ENCODE measurements around the gene C1orf216.
"Not testable (repeated sequence)": the region's sequence is repeated elsewhere in the genome, so short reads cannot be mapped to it uniquely, and the experiment has no call there.

C1orf216 gene

DNA sequence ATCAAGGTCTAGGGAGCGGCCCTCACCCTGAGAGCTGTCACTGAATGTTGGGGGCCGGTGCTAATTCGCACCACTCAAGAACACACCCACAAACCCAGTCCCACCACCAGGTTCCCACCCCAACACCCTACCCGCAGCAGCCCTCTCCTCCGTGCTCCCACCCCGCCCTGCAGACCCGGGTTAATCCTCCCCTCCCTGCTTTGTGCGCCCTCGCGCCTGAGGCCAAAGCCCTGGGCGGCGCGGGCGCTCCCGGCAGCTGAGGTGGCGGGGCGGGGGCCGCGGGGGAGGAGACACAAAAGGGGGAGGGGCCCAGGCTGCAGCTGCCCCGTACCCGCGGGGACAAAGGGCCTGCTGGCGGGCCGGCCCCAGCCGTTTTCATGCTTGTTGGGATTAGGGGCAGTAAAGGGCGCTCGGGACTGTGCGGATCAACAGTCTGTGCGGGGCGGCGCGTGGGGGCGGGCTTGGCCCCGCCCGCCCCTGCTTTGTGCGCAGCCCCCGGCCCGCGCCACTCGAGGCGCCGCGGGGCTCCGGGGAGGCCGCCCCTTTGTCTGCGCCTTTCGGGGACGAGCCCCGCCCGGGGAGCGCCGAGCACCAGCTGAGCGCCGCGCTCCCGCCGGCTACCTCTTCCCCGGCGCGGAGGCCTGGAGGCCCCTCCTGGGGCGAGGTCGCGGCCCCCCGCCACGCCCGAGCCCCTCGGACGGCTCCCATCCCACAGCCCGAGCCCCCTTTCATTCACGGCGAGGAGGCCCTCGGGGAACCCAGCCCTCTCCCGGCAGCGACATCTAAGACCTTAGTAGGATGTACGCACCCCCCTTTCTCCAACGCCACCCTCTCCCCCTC lies 10.9 kb downstream of the C1orf216 start:
- no peak for DNase-seq (ENCODE audit: low read depth in 2 of 3, low spot score in 2 of 3)

DNA sequence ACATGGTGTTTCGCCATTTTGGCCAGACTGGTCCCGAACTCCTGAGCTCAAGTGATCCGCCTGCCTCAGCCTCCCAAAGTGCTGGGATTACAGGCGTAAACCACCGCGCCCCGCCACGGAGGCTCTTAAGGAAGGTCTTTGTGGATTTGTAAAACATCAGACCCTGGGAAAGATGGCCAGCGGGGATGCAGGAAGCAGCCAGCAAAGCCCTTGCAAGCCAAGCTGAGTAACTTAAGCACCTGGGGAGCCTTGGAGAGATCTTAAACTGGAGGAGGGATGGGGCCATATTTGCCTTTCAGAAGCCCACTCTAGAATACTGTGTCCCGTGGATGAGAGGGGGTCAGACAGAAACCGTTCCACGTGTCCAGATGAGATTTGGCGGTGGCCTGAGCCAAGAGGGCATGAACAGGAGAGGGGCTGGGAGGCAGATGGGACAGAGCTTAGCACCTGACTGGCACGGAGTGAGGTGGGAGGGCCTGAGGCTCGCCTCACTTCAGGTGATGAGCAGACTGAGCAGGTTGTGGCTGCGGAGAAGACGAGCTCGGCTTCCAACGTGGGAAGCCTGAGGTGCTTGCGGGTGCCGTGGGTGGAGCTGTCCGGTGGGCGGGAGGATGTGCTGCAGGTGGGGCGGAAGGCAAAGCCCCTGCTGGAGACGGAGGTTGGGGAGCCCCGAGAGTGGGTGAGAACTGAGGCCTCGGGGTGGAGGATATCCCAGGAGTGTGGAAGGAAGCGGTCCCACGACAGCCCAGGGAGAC lies 11.7 kb downstream of the C1orf216 start:
- DNase-seq (ENCODE audit: low read depth in 2 of 3, low spot score in 2 of 3): no peak

DNA sequence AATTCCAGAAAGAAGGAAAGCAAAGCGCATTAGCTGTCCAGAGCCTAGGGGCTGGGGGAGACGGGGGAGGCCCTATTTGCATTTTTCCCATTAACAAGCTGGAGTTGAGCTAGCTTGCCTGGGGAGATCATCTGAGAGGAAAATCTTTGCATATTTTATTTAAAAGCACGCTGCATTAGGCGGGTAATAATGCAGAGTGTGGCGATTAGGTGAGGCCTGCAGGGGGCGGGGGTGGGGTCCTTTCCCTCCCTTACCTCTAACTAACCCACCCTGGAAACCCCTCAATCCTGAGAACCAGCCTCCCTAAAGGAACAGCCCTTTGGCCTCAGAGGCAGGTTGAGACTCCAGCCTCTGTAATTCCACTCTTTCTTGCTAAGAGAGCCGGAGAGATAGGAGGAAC lies 16.2 kb downstream of the C1orf216 start:
- DNase-seq (ENCODE audit: low read depth in 2 of 3, low spot score in 2 of 3): no peak

DNA sequence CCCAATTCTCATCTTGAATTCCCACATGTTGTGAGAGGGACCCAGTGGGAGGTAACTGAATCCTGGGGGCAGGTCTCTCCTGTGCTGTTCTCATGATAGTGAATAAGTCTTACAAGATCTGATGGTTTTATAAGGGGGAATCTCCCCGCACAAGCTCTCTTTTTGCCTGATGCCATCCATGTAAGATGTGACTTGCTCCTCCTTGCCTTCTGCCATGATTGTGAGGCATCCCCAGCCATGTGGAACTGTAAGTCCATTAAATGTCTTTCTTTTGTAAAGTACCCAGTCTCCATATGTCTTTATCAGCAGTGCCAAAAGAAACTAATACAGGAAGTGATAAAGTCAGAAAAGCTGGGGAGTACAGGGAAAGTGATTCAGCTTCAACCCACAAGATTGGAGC lies 19.5 kb downstream of the C1orf216 start:
- not testable (repeated sequence) for DNase-seq (ENCODE audit: low read depth in 2 of 3, low spot score in 2 of 3)

DNA sequence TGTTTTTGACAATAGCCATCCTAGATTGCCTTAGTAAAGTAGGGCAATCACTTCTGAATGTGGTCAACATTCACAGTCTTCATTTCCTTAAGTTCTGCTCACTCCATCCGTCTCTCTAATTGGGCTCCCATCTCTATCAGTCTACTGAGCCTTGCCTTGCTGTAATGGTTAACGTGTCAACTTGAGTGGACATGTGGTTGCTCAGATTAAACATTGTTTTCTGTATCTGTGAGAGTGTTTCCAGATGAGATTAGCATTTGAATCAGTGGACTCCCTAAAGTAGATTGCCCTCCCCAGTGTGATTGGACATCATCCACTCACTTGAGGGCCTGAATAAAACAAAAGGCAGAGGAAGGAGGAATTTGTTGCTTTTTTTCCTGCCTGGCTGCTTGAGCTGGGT lies 26.4 kb downstream of the C1orf216 start:
- no peak for DNase-seq (ENCODE audit: low read depth in 2 of 3, low spot score in 2 of 3)

DNA sequence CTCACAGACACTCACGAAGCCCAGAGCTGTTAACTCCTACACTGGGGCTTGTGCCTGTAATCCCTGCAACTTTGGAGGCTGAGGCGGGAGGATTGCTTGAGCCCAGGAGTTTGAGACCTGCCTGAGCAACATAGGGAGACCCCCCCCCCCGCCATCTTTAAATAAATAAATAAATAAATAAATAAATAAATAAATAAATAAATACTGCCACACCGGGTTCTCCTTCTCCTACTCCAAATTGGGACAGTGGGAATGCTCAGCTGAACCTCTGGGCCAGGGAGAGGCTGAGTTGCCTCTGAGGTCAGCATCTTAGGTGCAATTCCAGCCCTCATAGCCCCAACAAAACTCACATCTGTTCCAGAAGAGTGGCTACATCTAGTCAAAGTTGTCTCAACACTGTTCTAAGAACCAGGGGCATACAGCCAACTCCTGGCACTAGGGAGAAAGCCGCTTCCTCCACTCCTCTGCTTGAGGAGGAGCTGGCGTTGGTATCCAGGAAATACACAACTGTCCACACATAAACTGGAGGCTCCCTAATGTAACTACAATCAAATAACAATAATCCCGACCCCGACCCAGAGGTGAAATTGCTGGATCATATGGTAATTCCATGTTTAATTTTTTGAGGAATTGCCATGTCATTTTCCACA lies 27.0 kb downstream of the C1orf216 start:
- DNase-seq (ENCODE audit: low read depth in 2 of 3, low spot score in 2 of 3): no peak

DNA sequence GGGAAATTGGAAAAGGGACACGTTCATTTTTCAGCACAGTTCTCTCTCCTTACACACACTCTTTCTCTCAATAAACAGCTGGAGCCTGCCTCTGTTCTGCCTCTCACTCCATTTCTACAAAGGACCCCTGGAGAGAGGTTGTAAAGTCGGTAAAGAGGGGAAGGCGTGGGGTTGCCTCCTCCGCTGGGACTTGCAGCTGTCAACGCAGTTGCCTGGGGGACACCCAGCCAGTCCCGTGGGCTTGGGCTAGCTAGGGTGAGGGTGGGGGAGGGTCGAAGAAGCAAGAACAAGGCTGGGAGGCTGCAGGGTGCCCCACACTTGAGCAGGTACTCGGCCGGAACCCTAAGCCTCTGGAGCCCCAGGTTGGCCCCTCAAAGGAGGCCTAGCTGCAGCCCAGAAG lies 27.6 kb downstream of the C1orf216 start:
- no peak for DNase-seq (ENCODE audit: low read depth in 2 of 3, low spot score in 2 of 3)

DNA sequence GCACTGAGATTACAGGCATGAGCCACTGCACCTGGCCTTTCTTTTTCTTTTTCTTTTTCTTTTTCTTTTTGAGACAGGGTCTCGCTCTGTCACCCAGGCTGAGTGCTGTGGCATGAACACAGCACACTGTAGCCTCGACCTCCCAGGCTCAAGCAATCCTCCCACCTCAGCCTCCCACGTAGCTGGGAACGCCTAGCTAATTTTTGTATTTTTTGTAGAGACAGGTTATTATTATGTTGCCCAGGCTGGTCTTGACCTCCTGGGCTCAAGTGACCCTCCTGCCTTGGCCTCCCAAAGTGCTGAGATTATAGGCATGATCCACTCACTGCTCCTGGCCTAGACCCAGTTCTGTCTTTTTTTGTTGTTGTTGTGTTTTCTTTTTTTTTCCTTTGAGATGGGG lies 28.6 kb downstream of the C1orf216 start:
- DNase-seq (ENCODE audit: low read depth in 2 of 3, low spot score in 2 of 3): not testable (repeated sequence)

DNA sequence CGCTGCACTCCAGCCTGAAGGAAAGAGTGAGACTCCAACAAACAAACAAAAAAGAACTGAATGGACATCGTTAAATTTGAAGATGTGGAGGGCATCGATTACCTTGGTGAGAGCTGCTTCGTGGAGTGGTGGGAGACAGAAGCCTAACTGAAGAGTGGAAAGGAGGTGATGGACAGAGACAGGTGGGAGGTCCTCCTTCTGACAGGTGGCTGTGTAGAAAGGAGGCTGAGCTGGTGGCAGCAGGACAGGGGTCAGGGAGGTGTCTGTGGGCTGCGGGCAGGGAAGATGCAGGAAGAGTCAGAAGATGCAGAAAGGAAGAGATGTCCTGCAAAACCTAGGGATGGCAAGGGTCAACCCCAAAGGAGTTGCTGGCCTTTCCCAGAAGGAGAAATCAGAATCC lies 30.5 kb downstream of the C1orf216 start:
- DNase-seq (ENCODE audit: low read depth in 2 of 3, low spot score in 2 of 3): no peak

DNA sequence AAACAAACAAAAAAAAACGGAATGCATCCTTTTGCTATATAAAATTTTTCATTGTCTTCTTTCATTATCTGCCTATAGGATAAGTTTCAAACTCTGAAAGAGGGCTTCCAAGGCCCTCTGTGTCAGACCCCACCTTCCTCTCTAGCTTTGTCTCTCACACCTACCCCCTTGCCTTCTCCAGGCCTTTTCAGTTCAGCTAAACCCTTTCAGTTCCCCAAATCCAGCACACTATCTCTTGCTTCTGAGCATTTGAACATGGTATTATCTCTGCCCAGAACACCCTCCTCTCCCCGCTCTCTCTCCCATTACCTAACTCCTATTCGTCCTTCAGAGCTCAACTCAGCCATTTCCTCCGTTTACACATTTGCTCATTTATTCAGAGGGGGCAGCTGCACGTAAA lies 35.7 kb downstream of the C1orf216 start:
- no peak for DNase-seq (ENCODE audit: low read depth in 2 of 3, low spot score in 2 of 3)

DNA sequence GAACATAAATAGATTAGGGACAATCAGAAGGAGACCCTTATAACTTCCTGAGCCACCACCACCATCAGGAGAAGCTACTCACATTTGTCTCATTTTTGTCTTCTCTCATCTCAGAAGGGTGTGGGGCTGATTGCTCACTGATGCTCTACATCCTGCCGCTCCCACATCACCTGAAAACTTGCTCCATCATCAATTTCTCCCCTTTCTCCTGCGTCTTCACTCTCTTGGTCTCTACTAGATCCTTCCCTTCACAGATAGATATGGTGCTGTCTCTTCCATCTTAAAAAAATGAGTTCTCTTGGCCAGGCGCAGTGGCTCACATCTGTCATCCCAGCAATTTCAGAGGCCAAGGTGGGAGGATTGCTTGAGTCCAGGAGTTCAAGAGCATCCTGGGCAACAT lies 38.4 kb downstream of the C1orf216 start:
- no peak for DNase-seq (ENCODE audit: low read depth in 2 of 3, low spot score in 2 of 3)

DNA sequence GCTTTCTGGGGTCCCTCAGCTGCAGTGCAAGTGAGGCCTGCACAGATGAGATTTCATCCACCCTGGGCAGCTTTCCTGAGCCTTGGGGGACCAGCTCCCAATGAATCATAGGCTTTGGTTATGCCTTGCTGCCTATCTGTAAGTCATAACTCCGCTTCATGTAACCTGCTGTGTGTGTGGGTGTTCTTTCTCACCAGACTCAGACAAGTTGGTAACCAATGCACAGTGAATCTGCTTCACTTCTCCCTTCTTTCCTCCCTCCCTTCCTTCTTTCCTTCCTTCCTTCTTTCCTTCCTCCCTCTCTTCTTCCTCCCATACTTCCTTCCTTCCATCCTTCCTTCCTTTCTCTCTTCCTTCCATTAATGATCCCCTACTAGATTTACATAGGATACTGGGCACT lies 42.9 kb downstream of the C1orf216 start:
- no peak for DNase-seq (ENCODE audit: low read depth in 2 of 3, low spot score in 2 of 3)

DNA sequence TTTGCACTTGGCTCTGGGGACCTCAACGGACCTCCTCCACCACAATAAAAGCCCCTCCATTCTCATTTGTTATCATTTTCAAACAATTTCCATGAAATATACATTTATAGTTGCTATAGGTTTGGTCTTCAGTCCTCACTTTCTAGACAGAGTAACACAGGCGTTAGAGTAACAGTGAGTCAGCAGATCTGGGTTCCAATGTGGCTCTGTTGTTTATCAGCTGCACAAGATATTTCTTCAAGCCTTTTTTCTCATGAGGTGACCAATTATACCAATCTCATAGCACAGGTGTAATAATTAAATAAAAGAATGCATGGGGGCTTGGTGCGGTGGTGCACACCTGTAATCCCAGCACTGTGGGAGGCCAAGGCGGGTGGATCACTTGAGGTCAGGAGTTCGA lies 44.6 kb downstream of the C1orf216 start:
- no peak for DNase-seq (ENCODE audit: low read depth in 2 of 3, low spot score in 2 of 3)

DNA sequence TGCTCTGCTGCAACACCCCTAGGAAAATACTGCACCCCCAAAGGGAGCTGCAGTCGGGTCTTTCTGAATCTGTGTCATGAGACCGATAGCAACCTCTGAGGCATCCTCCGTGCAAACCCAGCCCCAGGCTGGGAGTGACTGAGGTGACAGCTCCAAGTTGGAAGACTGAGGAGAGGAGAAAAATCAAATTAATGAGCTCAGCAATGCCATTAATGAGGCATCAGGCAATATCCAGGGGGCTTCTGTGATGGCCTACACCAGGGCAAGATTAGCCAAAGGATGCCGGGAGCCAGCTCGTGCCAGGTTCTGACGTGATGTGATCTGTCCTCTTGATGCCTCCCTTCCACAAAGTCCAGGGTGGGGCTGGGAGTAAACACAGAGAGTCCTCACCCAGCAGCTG lies 46.6 kb downstream of the C1orf216 start:
- no peak for DNase-seq (ENCODE audit: low read depth in 2 of 3, low spot score in 2 of 3)

DNA sequence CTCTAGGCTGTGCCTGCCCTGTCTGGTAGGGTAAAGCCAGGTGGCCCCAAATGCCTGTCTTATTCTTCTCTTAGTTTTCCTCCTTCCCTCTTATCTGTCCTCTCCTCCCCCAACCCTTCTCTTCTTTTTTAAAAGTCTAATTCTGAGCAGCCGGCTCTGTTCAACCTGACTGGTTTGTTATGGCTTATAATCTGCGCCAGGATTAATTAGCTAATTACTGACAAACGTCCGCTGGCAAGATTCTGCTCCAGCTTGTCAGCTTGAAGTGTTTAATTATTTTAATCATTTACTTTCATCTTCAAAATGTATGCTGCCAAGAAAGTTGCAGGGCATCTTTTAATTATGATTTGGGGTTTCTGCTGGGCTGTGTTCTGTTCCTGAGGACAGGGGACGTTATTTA lies 50.2 kb downstream of the C1orf216 start:
- no peak for DNase-seq (ENCODE audit: low read depth in 2 of 3, low spot score in 2 of 3)

DNA sequence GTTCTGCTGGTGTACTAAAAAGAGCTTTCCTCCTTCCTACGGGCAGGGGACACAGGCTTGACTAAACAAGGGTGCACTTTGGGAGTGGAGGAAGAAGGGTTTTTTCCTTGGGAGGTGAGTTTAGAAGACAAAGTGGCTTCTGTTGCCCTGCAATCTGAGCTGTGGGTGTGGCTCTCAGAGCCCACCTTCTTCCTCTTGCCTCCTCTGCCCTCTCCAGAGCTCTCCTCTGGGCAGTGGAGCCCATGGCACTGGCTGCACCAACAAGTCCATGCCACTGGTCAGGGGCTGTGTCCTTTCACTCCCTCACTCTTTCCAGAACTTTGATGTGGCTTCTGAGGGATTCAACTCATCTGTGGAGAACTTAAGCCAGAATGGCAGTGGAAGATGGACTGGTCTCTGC lies 51.8 kb downstream of the C1orf216 start:
- no peak for DNase-seq (ENCODE audit: low read depth in 2 of 3, low spot score in 2 of 3)

DNA sequence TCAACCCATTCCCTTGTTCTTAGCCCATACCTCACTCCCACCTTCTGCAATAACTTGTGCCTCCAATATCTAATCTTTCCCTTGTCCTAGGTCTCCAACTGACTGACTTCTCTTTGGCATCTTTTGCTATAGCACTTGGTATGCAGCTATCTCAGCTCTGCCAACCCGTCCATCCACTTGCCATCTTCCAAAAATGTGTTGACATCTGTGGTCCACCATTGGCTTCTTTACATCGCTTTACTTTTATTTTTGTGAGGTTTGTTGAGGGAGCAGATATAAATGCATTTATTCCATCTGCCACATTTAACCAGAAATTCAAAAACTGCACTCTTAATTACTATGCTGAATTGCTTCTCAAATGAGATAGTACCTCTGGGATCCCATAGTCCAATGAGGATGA lies 52.5 kb downstream of the C1orf216 start:
- DNase-seq (ENCODE audit: low read depth in 2 of 3, low spot score in 2 of 3): no peak
